GM21423 (cell line): ENCODE measurements around the gene DNASE1L1.

Experiments used
- ATAC-seq: cut with Tn5 transposase; IDR thresholded peaks from one replicate; pipeline ENCODE4 v1.9.1; 2021; ENCODE audit warnings: mild to moderate bottlenecking, moderate library complexity; ENCODE audit not compliant: unreplicated experiment

DNASE1L1 gene

DNA sequence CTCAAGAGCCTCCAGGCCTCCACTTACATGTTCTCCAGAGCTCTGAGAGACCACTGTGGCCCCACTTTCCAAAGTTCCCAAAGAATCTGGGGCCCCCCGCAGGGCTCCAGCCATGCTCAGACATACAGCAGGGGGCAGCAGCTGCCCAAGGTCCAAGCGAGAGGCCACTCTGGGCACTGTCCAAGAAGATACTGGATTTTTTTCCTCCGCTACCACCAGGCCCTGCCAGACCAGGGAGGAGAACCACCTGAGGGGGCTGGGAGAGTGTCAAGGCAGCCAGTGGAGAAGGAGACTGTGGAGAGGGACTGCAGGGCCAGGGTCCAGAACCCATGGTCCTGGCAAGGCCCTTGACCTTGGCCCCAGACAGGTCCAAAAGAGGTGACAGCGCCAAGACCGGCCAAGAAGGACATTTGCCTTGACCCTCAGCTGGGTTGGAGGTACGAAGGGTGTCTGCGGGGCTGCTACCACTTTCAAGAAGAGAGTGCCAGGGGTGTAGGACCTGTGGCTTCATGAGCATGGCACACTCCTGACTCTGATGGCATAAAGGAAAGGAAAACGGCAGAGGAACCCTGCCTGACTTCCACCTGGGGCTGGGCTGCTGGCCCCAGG lies 24.7 kb downstream of the DNASE1L1 start:
- ATAC-seq: no peak

DNA sequence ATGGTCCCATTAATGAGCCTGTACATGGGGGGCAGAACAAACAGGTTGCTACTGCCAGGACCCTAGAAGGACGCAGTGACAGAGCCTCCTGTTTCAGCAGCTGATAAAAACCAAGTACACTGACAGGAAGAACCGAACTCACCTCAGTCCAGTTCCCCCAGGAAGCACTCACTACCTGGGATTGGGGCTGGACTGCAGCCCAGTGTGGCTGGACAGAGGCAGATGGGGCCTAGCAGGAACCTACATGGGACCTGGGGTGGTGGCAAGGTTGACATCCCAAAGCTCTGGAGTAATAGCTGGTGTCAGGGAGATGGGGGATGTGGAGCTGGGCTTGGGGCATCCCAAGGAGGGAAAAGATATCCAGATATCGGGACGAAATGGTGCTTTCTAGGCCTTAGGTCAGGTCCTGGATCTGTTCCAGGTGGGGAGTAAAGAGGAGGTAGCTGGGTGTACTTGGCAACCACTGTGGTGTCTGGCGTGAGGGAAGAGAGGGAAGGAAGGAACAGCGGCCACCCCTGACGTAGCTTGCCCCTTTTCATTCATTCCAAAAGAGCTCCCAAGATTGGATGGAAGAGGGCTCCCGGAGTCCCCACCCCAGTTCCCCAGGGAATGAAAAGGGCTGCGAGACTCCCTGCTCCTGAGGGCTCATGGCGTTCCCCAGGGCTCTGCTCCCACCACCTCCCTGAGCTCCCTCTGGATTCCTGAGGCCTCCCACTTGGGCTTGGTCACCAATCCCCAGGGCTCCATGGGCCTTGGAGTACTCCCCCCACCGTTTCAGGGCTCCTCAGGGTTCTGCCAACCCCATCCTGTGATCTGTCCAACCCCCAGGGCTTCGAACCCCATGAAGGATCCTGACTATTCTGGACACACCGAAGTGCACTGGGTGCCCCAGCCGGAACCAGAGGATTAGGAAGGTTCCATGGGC lies 25.4 kb downstream of the DNASE1L1 start:
- ATAC-seq: no peak

DNA sequence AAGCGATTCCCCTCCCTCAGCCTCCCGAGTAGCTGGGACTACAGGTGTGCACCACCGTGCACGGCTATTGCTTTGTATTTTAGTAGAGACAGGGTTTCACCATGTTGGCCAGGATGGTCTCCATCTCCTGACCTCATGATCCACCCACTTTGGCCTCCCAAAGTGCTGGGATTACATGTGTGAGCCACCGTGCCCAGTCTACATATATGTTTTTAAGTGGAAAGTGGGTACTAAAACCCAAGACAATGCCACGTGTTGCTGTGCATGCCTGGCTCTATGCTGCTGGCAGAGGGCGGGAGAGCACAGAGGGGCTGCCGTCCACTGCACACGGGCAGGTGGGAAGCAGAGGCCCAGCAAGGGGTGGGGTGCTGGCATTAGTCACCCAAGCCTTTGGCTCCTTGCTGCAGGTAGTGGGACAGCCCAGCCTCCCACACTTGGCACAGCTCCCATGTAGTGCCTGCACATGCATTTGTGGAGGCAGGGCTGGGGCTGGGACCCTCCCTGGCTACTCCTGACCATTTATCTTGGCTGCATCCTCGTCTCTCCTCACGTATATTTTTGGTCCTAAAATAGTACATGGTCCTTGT lies 26.5 kb downstream of the DNASE1L1 start:
- ATAC-seq: no peak

DNA sequence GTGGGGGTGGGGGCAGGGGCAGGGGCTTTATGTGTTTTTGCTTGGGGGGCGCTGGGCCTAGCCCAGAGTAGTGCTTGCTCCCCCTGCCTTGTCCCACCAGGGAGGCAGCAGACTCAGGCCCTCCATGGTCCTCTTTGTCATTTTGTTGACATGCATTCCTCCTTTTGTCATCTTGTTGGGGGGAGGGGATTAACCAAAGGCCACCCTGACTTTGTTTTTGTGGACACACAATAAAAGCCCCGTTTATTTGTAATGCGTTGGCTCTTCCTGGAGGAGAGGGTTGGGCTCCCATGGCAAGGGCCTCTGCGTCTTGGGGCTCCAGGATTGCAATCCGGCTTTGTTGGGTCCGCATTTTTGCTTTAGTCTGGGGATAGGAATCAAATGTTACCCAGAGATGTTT lies 27.8 kb downstream of the DNASE1L1 start:
- no peak for ATAC-seq

DNA sequence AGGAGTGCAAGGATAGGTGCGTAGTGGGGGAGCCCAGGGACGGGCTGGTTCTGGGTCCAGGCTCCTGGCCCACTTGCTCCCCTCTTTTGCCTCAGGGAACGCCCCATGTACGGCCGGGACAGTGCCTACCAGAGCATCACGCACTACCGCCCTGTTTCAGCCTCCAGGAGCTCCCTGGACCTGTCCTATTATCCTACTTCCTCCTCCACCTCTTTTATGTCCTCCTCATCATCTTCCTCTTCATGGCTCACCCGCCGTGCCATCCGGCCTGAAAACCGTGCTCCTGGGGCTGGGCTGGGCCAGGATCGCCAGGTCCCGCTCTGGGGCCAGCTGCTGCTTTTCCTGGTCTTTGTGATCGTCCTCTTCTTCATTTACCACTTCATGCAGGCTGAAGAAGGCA lies 28.3 kb downstream of the DNASE1L1 start:
- no peak for ATAC-seq

DNA sequence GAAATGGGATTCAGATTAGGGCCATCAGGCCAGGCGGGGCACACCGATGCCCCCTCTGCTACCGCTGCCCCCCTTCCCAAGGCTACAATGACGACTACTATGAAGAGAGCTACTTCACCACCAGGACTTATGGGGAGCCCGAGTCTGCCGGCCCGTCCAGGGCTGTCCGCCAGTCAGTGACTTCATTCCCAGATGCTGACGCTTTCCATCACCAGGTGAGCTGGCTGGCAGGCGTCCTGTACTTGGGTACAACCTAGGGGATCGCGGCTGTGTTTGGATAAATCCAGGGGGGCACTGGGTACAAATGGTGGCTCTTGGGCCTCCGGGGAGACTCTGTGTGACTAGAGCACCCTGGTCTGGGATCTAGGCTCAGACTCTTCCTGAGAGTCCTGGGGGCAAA lies 28.9 kb downstream of the DNASE1L1 start:
- ATAC-seq: no peak

DNA sequence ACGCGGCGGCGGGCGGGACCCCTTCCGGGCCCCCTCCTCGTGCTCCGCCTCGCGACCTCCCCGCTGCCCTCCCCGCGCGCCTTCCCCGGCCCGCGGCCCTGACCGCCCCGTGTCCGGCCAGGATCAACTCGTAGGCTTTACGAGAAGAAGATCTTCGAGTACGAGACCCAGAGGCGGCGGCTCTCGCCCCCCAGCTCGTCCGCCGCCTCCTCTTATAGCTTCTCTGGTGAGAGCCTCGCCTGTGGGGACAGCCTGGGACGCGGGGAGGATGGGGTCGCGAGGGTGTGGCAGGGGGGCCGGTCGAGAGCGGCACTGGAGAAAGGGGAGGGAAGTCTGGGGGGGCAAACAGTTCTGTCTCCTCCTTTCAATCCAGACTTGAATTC lies 29.5 kb downstream of the DNASE1L1 start:
- peak; percentile 2 for ATAC-seq

DNA sequence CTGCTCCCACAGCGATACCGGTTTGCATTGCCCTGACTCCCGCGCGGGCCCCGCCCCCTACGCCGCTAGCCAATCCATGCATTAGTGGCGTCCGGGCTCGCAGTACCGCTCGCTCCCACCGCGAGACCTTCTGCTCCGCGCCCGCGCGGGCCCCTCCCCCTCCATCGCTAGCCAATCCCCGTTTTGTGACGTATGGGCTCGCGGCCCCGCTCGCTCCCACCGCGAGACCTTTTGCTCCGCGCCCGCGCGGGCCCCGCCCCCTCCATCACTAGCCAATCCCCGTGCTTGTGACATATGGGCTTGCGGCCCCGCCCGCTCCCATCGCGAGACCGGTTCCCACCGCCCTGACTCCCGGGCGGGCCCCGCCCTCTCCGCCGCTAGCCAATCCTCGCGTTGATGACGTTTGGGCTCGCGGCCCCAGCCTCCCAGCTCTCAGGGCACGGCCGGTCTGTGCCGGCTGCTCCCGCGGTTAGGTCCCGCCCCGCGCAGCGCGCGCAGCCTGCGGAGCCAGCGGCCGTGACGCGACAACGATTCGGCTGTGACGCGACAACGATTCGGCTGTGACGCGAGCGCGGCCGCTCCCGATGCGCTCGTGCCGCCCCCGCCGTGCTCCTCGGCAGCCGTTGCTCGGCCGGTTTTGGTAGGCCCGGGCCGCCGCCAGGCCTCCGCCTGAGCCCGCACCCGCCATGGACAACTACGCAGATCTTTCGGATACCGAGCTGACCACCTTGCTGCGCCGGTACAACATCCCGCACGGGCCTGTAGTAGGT lies 30.1 kb downstream of the DNASE1L1 start, which contains the start of gene EMD:
Gene EMD, plus strand, starts transcription at position 497 of the 770 bp plus-strand sequence. Its CDS starts 190 bp downstream, at position 687.
- peak; percentile 79 for ATAC-seq

DNA sequence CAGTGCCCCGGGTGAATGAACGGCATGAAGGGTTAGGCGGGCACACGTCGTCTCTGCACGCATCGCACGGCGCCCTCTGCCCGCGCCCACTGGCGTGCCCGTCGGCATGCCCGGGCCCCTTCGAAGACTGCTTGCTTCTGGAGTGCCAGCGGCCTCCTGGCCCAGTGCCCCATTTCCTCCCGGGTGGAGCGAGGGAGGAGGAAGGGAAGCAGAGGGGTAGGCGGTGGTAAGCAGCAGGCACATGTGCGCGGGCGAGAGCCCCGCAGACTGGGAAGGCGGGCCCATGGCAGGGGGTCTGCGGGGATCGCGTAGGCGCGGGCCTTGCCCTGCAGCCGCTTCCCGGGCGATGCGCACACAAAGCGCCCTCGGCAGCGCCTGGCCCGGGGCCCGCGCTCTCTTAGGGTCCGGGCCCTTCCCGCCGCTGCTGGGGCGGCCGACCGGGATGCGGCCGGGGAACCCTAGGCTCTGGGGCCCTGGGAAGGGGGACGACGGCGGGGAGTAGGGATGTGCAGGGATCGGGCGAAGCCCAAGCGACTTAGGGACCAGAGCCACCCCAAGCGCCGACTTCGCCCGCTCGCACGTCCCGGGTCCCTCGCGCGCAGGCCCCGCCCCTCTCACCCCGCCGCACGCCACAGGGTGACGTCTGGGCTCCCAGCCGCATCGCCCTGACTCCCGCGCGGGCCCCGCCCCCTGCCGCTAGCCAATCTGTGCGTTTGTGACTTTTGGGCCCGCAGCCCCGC lies 30.8 kb downstream of the DNASE1L1 start:
- peak; percentile 2 for ATAC-seq

DNA sequence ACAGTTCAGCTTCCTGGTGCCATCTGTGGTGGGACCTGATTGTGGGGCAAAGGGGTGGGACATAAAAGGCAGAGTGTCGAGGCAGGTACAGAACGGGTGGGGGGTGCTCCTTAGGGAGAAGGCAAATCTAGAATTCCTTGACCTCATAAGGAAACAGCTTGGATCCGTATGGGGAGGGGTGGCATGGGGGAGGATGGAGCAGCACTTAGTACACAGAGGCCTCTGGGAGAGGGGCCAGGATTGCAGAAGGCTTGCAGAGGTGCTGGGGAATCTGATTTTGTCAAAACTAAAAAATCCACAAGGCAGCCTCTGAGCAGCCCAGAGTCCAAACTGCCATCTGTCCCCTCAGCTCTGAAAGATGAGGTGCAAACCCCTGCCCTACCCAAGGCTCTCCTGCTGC lies 32.3 kb downstream of the DNASE1L1 start:
- ATAC-seq: no peak

DNA sequence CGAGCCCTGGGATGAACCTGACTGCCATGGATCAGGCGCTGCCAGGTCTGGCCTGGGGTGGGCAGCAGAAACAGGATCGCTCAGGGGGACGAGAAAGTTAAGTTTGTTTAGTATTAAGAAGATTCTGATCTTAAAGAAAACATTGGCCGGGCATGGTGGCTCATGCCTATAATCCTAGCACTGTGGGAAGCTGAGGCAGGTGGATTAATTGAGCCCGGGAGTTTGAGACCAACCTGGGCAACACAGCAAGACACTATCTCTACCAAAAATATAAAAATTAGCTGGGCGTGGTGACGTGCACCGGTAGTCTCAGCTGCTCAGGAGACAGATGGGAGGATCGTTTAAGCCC lies 33.9 kb downstream of the DNASE1L1 start:
- no peak for ATAC-seq

DNA sequence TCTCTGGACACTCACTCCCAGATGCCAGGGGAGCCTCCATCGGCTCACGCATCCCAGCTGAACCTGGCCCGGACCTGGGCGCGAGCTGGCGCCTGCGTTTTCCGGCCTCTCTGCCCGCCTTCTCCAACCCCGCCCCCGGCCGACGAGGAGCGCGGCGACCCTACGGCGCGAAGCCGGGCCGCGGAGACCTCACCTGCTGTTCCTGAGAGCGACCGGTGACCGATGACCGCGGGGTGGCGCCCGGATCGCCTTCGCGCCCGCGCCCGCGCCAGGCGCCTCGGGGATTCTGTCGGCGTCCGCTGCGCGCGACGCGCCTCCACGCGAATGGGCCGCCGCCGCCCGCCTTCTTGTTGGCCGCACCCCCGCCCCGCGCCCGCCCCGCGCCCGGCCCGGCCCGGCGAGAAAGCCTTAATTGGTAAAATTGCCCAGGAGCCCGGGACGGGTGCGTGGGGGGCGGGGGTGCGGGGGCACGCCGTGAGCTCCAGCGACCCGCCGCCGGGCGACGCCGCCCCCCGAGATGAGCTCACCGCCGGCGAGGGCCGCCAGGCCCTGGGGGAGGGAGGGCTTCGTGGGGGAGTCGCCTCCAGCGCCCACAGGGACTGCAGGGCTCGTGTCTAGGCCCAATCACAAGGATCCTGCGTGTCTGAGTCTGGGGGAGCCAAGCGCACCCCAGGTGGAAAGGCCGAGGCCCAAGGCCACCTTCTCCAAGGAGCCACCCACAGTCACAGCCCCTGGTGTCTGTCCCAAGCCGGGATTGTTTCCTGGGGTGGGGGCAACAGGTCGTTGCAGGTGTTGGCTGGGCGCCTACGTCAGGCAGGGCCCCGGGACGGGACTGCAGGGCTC lies 34.5 kb downstream of the DNASE1L1 start, which contains the start of gene FLNA:
Gene FLNA, minus strand, starts transcription at position 322 of the 843 bp plus-strand sequence. CDS start 3,389 bp downstream, outside the sequence.
- ATAC-seq: no peak

DNA sequence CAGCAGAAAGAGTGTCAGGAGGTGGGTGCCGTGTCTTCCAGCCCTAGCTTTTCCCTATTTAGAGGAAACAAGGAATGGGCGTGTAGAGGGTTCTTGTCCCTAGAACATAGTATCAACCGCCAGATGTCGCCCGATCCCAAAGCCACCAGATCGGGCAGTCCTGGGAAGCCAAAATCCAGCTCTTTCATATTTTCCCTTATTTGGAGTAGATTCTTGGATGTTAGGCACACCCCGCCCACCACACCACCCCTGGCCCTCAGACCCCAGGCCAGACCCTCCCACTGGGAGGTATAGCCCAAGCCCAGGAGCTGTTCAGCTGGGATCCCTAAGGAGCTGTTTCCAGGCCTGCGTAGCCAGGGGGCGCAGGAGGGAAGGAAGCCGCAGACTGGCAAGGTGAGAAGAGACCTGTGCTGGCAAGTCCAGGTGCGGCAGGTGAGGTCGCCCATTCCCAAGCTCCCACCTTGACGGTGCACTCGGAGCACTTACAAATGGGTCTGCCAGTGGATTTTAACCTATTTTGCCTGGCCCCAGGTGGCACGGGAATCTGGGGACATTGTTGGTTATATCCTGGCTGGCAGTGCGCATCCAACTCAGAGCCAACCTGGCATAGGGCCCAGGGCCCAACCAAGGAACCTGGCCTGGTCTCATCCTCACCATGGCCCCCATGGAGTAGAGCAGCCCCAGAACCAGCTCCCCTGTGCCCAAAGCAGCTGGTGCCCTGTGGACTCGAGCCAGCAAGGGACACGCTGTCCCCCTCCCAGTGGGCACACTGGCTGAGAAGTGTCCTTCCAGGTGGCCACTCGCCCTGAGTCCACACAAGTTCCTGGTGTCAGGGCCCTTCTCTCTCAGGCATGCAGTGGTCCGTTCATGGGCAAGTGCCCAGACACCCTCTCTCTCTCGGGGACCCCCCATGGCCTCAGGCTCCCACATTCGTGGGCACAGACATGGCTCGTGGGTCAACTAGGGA lies 35.4 kb downstream of the DNASE1L1 start:
- no peak for ATAC-seq

DNA sequence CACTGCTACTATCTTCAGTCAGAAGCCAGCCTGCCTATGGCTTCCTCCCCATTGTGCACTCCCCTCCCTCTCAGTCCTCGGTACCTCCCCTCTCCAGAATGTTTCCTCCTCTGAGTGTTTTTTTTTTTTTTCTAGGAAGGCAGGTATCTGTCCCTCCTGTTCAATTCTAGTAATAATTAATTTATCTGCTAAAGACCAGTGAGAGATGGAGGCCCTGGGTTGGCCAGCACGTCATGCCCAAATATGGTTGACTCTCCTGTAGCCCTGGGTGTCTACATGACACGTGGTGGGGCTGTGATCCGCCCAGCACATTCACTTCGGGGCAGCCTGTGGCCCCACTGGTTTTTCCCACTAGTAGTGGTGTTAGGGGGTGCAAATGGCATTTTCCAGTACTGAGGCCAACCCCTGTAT lies 36.4 kb downstream of the DNASE1L1 start:
- ATAC-seq: peak; percentile 30

DNA sequence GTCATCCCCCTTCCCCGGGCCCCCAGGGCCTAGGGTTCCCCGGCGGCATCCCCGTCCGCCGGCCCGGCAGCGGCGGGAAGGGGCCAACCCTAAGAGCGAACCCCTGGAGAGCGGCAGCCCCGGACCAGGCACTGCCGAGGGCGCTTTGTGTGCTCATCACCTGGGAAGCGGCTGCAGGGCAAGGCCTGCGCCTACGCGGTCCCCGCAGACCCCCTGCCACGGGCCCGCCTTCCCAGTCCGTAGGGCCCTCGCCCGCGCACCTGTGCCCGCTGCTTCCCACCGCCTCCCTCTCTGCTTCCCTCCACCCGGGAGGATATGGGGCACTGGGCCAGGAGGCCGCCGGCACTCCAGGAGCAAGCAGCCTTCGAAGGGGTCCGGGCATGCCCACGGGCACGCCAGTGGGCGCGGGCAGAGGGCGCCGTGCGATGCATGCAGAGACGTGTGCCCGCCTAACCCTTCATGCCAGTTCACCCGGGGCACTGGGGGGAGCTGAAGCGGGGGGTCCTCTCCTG lies 37.2 kb downstream of the DNASE1L1 start:
- ATAC-seq: no peak

DNA sequence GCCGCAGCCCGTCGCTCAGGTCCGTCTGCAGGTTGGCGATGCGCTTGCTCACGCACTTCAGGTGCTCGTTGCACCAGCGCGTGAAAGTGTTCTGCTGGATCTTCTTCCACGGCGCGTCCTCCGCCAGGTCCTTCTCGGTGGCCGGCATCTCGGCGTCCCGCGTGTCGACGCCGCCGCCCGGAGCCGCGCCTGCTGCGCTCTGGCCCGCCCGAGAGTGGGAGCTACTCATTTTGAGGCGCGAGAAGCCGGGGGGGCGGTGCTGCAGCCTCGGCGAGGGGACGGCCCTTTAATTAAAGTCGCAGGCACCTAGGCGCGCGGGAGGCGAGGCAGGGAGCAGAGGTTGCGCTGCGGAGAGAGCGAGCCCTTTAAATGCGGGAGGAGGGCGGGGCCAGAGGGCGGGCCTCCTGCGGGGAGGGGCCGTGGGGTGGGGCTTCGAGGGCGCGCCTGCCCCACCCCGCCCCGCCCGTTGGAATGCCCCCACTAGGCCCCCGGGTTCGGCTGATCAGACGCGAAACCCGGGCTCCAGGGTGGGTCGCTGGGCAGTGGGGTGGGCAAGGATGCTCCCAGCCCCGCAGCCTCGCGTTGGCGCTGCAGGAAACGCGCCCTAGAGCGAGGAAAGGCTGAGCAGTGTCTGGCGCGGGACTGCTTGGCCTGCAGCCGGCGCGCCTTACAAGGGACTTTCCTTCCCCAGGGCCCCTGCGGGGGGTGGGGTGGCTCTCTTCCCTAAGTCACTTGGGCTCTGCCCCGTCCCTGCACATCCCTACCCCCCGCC lies 37.9 kb downstream of the DNASE1L1 start:
- peak; percentile 53 for ATAC-seq

DNA sequence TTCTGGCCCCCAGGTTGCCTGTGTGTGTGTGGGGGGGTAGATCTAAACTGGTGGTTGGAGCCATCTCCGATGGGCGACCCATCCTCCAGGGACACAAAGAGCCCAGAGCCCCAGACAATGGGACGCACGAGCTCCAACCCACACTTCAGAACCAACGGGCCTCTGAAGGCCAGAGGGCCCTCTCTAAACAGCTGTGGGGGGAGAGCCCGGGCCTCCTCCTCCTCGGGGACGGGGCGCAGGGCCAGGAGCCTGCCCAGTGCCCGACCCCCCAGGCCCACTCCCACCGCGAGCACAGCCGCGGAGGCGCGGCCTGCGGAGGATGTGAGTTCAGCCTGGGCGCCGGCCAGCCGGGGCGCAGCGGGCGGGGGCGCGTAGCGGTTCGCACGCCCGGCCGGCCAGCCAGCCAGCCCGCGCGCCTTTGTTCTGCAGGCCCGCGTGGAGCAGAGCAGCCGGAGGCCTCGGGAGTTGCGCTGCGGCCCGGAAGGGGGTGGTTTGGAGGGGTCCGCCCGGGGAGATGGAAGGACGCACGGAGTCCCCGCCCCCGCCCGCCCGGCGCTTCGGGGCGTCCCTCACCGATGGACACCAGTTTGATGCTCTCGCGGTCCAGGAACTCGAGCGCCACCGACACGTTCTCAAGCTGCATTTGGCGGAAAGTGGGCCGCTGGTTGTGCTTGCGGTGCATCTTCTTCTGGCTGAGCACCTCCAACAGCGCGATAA lies 38.6 kb downstream of the DNASE1L1 start:
- ATAC-seq: no peak
